Measurements from ENCODE around the gene SGCG.

SGCG gene

GRCh38 chr13:23330356-23330755, 149.6 kb downstream of the SGCG start:
- DNase-seq (ENCODE audit: low read depth): no peak

GRCh38 chr13:23339225-23339624, 158.4 kb downstream of the SGCG start:
- DNase-seq (ENCODE audit: low read depth): no peak

- no peak for DNase-seq (ENCODE audit: low read depth)
These were observed 164.3 kb downstream of the SGCG start for GRCh38 chr13:23344931-23345595.

- DNase-seq (ENCODE audit: low read depth): no peak
These were observed 166.8 kb downstream of the SGCG start for GRCh38 chr13:23347601-23348000.

DNA sequence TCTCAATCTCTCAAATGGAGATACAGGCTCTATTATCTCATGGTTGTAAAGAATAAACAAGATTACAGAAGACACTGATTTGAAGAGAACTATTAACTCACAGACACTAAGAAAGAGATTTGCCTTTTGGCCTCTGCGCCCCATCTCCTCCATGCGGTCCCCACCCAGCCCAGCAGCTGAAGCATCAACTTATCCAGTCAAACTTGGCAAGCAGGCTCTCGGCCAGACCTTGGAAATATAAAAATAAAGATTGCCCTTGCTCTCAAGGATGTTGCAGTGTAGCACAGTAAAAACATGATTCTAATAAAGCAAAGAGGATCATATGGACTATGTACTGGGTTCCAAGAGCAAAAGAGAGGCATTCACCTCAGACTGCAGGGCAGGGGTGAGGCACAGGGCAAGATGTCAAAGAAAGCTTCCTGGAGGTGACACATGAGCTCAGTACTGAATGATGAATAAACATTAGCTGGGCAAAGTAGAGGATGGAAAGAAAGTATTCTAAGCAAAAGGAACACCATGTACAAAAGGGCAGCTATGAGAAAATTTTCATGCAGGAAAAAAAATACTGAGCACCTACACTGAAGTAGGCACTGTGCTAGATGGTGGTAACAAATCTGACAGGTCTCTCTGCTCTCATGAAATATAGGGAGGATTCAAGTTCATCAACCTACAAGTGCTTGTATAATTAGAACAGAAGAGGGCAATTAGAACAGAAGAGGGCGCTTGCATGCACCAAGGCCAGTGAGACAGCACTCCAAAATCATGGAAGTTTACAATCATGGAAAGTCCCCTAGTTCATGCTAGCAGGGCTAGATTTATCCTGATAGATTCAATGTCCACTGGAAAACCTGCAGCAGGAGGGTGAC, 167.7 kb downstream of the SGCG start:
- no peak for DNase-seq (ENCODE audit: low read depth)

DNA sequence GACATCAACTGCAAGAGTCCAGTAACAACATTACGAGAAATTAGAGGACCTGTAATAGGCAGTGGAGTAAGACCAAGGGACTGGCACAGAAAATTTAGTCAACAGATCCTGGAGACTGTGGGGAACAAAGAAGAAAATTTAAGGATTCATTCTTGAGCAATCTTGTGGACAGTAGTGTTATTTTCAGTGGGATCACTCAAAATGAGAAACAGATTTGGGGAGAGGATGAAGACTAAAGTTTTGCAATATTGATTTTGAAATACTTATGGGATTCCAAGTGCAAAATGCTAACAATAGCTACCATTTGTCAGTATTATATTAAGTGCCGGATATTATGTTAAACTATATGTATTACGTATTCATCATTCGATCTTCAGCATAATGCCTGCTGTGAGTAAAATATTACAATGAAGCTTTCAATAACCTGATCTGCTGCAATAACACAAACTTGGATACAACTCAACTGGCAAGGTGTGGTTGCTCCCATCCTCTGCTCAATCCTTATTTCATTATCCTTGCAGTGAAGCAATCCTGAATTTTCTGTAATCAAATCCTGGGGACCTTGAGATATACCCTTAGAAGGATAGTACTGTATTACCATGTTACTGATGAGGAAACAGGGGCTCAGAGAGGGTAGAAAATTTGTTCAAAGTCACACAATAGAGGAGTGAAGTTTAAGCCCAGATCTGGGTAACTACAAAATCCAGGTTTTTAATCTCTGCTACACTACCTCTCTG, 168.6 kb downstream of the SGCG start:
- no peak for DNase-seq (ENCODE audit: low read depth)

DNA sequence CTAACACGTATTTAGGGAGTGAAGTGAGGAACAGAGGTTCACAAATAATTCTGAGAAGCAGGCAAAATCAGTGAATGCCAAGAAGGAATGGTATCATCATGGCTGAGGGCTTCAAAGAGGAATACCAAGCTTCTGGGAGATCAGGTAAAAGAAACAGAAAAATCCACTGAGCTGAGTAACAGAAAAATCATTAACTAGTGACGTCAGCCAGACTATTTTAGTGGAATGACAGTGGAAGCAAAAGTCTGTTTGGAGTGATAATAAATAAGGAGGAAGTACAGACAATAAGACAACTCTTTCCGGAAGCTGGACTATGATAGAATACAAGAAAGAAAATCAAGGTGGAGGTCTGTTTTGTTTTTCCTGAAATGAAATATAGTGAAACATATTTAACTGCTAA, 169.2 kb downstream of the SGCG start:
- DNase-seq (ENCODE audit: low read depth): no peak

- no peak for DNase-seq (ENCODE audit: low read depth)
These were observed 171.4 kb downstream of the SGCG start for GRCh38 chr13:23352161-23352560.

GRCh38 chr13:23354520-23354919, 173.7 kb downstream of the SGCG start:
- DNase-seq (ENCODE audit: low read depth): no peak

DNA sequence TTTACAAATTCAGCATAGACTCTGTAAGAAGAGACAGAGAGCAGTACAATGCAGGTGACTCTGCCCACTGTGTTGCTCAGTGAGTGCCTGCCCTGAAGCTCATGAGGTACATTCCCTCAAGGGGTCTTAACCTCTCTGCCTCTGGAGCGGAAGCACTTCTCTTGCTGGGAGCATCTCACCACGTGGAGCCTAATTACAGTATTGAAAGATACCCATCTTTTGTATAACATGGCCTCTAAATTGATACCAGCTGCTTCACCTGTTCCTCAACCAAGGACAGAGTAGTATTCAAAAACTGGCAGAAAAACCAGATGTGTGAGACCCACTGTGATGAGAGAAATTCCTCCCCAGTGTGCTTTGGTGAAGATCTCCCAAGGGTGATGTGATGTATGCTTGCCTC, 175.6 kb downstream of the SGCG start:
- no peak for DNase-seq (ENCODE audit: low read depth)

DNA sequence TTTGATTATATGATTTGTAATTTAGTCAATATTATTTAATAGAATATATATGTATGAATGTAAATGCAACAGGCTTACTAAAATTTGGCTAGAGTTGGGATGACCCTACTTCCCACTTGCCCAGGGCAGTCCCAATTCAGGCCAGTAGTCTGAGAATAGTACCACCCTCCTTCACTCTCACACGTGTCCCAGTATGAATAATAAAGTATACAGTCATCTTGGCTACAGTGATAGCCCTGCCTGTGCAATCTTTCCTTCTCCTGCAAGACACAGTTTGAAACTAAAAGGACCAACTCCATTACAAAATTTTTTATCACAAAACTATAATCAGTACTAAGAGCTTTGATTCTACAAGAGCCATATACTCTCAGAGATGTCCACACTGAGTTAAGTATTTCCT, 176.6 kb downstream of the SGCG start:
- DNase-seq (ENCODE audit: low read depth): no peak

DNA sequence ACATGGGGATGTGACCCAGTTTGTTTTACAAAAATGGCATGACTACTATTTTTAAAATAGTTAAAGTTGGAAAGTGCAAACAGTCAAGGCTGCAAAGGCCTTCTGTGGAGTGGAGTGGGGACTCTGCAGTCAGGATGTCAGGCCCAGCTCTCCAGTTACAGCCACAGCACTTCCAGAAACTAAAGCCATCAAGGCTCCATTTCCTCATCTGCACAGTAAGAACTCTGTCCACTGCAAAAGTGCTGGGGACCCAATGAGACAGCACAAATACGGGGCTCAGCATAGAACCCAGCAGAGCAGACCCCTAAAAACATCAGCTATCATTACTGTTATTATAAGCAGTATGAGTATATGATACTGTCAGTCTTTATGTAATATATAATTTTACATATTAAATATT, 179.1 kb downstream of the SGCG start:
- DNase-seq (ENCODE audit: low read depth): no peak

DNA sequence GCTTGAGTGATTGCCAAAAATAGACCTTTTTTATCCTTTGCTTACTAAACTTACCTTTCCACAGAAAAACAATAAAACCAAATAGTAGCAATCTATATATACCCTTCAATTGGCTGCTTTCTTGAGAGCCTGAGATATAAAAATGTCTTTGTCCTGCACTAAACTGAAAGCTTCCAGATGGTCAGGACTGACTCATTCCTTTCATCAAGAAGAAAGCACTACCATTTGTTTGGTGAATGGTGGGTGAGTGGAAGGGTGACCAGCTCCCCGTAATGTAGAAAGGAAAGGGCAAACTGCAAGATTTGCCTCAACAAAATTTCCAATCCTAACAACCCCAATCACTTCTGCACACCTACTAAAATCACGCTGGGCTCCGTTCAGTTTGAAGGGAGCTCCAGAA, 184.9 kb downstream of the SGCG start:
- DNase-seq (ENCODE audit: low read depth): no peak

DNA sequence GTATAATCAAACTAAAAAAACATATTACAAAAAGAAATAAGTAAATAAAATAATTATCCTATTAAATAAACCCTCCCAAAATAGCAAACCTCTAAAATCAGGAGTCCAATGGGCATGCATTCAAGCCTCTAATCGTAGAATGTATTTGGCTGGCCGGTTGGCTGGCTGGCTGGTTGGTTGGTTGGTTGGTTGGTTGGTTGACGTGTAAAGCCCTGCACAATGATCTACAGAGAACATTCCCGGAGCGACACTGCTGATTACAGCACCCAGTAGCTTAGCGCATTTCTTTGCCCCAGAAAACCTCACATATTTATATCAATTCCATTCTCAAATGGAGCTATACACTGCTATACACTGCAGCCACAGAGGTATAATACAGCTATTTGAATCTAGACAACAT, 187.1 kb downstream of the SGCG start:
- no peak for DNase-seq (ENCODE audit: low read depth)

DNA sequence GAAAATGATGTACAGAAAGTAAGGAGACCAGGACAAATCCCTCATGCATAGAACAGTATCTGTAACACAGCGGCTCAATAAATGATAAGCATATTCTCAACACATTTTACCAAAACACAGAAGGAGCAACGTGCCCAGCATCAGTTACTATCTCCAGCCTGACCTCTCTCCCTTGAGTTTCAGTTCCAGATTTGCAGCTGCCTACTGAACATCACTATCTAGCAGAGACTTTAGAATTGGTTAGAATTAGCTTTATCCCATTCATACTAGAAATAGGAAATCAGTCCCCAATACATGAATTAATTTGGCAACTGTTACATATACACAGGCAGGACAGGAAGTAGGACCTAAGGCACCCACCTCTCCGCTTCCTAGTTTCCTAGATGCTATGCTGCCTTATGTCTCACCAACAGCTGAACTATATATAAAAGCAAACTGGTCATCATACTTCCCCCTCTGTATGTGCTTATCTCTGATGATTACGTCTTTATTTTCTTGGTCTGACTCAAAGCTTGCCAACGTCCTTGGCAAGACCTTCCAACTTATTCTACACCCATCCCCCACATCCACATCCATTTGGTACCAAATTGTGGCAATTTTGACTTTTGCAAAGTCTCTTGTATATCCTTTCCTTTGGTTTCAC, 191.6 kb downstream of the SGCG start:
- DNase-seq (ENCODE audit: low read depth): no peak

Measured in HS-5 (cell line).